Occipital lobe (tissue), 2 donors: ENCODE results near the gene SAP30BP. TPM values are rescaled to one million over a fixed set of nuclear protein-coding genes. Genes with fewer than 3 reads are reported as not detected.

Source experiments
- DNase-seq: peaks from one replicate; lab custom pipeline; 2025; lab: John Stamatoyannopoulos, UW
- total RNA-seq: library from RNA; depleted of rRNA; stranded (reverse); fragments of >200 nt; gene quantifications from one replicate; pipeline ENCODE4 v1.2.3, GENCODE V29; 2014

SAP30BP gene
- total RNA-seq, 1 donor from 2014 or later, result 34.0 TPM

DNA sequence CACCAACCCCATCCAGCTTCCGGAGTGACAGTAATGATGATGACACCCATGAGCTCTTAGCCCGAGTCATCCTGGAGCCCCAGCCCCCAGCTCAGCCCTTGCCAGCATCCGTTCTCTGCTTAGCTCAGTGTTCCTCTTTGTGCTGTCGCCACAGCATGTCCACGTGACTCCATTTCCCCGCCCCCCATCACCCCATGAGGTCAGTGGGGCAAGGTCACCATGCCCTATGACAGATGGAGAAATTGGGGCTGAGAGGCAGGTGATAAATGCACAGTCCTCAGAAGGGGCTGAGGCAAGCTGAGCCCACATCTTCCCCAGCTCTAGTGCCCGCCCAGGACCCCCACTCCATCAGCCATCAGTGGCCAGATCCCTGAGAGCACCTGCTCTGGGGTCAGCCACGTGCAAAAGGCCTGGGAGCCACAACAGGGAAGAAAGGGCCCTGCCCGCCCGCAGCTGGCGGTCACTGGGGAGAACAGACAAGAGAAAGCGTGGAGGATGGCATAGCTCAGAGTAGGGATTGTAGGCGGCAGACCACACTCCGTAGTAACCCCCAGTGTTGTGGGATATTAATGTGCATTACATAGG, 71.2 kb downstream of the SAP30BP start:
- DNase-seq, result peak; percentile 37

GRCh38 chr17:75739174-75739573, 72.0 kb downstream of the SAP30BP start:
- no peak for DNase-seq

DNA sequence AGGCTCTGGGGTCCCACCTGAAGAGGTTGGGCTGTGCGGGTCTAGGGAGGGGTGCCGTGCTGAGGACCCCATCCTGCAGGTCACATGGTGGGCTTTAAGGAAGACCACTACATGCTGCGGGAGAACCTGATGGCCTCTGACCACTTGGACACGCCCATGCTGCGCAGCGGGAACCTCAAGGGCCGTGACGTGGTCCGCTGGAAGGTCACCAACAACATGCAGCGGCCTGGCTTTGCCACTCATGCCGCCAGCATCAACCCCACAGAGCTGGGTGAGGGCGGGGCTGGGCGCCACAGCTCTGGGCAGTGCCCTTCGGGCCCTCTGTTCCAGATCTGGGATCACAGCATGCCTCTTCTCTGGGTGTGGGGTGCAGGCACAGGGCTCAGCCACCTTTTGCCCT, 72.7 kb downstream of the SAP30BP start:
- DNase-seq, result no peak

DNA sequence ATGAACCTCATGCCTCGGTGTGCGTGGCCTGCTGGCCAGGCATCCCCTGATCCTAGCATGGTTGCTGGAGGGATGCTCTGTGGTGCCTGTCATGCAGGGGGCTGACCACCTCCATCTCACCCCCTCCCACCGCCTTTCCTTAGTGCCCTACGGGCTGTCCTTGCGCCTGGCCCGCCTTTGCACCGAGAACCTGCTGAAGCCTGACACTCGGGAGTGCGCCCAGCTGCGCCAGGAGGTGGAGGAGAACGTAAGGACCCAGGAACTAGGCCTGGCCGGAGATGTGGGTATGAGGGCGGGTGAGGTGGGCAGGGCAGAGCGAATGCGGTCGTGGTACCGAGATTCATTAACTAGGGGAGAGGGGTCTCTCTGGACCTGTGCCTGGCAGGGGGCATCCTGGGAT, 73.1 kb downstream of the SAP30BP start:
- no peak for DNase-seq

DNA sequence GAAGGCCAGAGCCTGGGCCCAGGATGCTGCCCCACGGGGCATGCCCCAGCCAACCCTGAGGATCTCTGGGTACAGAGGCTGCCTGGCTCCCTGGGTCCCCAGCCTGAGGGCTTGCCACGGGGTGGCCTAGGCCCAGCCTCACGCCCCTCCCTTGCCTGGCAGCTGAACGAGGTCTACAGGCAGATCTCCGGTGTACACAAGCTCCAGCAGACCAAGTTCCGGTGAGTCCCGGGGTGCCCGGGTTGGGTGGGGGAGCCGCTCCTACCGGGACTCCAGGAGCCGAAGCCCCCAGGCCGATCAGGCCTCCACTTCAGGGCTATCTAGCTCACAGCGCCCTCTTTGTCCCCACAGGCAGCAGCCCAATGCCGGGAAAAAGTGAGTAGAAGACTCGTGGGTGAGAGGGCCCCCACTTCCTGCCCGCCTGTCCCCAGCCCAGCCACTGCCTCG, 73.5 kb downstream of the SAP30BP start:
- DNase-seq, result no peak

DNA sequence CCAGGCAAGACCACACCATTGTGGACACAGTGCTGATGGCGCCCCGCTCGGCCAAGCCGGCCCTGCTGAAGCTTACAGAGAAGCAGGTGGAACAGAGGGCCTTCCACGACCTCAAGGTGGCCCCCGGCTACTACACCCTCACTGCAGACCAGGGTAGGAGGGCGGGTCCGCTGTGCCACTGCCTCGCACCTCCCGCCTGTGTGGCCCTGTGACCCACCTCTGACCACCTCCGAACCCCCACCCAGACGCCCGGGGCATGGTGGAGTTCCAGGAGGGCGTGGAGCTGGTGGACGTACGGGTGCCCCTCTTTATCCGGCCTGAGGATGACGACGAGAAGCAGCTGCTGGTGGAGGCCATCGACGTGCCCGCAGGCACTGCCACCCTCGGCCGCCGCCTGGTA, 75.2 kb downstream of the SAP30BP start:
- DNase-seq, result no peak

DNA sequence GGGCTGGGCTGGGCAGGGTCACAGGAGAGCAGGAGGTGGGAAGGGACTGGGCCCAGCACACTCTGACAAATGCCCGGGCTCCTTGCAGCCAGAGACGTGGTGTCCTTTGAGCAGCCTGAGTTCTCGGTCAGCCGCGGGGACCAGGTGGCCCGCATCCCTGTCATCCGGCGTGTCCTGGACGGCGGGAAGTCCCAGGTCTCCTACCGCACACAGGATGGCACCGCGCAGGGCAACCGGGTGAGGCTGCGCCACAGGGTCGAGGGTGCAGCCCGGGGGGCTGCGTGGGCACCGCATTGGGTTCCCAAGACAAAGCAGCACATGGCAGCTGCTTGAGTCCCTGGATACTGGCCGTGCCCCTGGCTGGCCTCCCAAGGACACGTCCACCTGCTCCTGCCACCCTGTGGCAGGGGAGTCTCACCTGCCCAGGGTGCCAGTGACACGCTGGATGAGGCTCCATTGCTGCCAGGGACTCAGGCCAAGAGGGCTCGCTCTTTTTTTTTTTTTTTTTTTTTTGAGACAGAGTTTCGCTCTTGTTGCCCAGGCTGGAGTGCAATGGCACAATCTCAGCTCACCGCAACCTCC, 76.6 kb downstream of the SAP30BP start:
- no peak for DNase-seq

DNA sequence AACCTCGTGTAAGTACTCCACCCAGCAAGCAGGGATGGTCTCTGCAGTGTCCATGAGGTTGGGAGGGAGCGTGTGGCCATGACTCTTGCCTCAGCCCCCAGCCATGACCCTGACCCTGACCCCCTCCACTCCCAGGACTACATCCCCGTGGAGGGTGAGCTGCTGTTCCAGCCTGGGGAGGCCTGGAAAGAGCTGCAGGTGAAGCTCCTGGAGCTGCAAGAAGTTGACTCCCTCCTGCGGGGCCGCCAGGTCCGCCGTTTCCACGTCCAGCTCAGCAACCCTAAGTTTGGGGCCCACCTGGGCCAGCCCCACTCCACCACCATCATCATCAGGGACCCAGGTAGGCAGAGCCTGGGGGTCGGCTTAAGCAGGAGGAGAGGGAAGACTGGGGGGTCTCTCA, 81.6 kb downstream of the SAP30BP start:
- no peak for DNase-seq

DNA sequence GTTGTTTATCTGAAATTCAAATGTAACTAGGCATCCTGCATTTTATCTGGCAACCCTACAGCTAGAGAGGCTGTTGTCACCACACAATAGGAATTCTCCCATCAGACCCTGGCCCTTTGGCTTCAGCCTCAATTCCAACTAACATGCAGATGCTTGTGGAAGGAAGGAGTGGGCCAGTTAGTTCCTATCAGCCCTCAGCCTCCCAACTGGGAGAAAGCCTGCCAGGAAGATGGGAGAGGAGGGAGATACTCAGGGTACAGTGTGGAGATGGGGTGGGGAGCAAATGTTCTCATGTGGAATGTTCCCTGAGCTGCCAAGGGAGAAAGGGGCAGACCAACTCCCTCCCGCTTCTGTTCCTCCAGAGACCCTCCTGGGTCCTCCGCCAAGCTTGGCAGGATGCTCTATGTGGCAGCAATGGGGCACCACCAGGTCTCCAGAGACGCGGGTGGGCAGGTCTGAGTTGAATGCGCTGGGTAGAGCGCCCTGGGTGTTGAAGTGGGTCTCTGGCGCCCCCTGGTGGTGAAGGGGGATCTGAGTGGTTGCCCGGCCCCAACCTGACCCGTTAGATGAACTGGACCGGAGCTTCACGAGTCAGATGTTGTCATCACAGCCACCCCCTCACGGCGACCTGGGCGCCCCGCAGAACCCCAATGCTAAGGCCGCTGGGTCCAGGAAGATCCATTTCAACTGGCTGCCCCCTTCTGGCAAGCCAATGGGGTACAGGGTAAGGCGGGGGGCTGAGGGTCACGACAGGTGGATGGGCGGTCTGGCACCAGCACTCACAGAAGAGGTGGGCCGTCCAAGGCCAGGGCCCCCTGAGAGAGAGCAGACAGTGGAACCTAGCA, 82.6 kb downstream of the SAP30BP start:
- DNase-seq, result peak; percentile 54

DNA sequence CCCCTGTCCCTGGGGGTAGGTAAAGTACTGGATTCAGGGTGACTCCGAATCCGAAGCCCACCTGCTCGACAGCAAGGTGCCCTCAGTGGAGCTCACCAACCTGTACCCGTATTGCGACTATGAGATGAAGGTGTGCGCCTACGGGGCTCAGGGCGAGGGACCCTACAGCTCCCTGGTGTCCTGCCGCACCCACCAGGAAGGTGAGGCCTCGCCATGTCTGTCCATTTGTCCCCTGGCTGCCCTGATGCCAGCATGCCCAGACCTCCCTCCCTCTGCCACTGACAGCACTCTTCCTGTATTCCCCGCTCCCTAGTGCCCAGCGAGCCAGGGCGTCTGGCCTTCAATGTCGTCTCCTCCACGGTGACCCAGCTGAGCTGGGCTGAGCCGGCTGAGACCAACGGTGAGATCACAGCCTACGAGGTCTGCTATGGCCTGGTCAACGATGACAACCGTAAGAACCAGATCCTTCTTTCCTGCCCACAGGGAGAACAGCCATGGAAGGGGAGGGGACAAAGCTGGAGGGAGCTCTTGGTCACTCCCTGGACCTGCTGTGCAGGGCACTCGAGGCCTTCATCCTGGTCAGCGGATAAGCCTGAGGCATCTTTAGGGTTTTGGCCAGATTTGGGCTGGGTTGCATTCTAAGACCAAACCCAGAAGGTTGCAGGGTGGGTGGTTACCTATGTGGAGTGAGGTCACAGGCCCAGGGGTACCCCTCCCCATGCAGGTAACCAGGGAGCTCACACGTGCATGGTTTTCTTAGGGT, 83.7 kb downstream of the SAP30BP start:
- DNase-seq, result no peak

GRCh38 chr17:75751676-75752404, 84.7 kb downstream of the SAP30BP start:
- DNase-seq, result no peak

GRCh38 chr17:75752405-75752709, 85.2 kb downstream of the SAP30BP start:
- no peak for DNase-seq

GRCh38 chr17:75752802-75753513, 85.8 kb downstream of the SAP30BP start:
- no peak for DNase-seq

DNA sequence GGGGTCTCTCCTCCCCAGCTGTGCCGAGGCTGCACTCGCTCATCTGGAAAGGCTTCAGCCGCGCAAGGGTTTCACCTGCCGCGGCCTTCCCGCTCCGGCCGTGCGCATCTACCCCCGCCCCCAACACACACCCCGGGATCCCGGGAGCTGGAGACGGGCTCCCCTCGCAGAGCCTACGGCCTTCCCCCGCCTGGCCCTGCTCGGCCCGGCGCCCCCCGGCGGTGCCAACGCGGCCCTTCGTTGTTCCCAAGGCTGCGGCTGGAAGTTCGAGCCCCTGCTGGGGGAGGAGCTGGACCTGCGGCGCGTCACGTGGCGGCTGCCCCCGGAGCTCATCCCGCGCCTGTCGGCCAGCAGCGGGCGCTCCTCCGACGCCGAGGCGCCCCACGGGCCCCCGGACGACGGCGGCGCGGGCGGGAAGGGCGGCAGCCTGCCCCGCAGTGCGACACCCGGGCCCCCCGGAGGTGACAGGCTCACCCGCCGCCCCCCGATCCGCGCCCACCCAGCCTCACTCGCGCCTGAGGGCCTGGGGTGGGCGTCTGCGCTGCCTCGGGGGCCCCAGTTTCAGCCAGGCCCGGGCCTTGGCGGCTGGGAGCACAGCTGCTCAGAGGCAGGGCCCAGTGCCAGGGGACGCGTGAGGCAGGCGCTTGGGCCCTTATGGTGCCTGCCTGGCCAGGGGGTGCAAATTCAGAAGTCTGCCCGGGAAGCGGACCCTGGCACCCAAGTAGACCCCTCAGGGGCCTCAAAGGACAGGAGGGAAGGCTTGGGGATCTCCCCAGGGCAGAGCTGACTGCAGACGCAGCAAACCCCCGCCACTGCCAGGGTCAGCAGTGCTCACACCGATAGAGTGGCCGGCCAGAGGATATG, 86.6 kb downstream of the SAP30BP start:
- peak; percentile 29 for DNase-seq

DNA sequence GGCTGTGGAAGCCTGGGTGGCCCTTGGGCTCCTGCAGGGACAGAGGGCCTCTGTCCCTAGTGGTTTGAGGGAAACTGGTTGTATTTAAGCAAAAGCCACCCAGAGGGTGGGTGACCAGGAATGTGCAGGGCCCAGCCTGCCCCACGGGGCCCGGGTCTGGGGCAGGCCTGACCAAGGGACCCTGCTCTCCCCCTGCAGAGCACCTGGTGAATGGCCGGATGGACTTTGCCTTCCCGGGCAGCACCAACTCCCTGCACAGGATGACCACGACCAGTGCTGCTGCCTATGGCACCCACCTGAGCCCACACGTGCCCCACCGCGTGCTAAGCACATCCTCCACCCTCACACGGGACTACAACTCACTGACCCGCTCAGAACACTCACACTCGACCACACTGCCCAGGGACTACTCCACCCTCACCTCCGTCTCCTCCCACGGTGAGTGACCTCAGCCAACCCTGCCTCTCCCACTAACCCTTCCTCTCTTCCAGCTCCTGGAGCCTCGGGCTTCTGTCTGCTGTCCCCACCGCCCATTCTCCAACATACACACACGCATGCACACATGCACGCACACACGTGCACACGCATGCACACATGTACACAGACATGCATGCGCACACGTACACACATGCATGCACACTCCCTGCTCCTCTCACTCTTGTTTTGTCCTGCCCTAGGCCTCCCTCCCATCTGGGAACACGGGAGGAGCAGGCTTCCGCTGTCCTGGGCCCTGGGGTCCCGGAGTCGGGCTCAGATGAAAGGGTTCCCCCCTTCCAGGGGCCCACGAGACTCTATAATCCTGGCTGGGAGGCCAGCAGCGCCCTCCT, 87.5 kb downstream of the SAP30BP start:
- no peak for DNase-seq

DNA sequence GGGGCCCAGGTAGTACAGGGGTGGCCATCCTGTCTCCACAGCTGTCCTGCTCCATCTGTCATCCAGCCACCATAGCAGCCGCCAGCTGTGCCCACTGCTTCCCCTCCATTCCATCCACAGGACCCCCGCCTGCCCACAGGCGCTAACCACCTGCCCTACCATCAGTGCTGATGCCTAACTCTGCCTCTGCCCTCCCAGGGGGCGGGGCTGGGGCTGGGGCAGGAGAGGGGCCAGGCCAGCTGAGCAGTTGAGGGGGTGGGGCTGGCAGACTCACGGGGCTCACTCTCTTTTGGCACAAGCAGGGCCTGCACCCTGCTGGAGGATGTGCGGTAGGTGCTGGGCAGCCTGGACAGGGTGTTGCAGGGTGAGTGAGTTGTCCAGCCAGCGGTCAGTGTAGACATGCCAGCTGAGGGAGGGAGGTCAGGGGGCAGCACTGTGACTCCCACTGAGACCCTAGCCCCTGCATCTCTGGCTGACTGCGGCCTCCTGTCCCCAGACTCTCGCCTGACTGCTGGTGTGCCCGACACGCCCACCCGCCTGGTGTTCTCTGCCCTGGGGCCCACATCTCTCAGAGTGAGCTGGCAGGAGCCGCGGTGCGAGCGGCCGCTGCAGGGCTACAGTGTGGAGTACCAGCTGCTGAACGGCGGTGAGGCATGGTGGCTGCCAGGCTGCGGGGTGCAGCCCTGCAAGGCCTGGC, 88.2 kb downstream of the SAP30BP start:
- DNase-seq, result no peak

DNA sequence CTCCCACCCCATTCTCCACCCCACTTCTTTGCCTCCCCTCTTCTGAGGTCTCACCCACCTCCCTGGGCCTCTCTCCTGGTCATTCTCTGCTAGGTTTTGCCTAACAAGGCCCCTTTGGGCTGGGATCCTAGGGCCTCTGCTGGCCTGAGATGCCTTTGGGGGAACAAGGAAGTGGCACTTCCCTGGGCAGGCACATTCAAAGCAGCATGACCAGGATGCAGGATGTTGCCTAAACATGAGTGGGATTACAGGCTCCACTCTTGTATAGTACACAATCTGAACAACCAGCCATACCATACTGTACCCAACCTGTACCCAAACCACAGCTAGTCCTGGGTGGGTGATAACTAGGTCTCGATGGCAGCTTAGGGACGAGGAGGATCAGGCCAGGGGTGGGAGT, 88.9 kb downstream of the SAP30BP start:
- no peak for DNase-seq

DNA sequence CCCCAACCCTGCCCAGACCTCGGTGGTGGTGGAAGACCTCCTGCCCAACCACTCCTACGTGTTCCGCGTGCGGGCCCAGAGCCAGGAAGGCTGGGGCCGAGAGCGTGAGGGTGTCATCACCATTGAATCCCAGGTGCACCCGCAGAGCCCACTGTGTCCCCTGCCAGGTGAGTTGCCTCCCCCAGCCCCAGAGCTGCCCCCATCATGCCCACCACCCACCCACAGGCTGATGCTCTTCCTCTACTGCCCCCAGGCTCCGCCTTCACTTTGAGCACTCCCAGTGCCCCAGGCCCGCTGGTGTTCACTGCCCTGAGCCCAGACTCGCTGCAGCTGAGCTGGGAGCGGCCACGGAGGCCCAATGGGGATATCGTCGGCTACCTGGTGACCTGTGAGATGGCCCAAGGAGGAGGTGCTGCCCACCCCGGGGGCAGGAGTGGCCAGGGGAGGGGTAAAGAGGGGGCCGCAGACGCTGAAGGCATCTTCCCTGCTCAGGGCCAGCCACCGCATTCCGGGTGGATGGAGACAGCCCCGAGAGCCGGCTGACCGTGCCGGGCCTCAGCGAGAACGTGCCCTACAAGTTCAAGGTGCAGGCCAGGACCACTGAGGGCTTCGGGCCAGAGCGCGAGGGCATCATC, 89.4 kb downstream of the SAP30BP start:
- no peak for DNase-seq
